CD4-positive, alpha-beta T cell treated with Interleukin-17A for 4 hours (primary cell): Measurements from ENCODE around the gene LURAP1L.
"Not testable (repeated sequence)": the region's sequence is repeated elsewhere in the genome, so short reads cannot be mapped to it uniquely, and the experiment has no call there.

Experiments
- DNase-seq: peaks from one replicate; pipeline ENCODE4 v3.0.0-alpha.2; 2020; ENCODE audit warnings: mixed read lengths

Gene LURAP1L

DNA sequence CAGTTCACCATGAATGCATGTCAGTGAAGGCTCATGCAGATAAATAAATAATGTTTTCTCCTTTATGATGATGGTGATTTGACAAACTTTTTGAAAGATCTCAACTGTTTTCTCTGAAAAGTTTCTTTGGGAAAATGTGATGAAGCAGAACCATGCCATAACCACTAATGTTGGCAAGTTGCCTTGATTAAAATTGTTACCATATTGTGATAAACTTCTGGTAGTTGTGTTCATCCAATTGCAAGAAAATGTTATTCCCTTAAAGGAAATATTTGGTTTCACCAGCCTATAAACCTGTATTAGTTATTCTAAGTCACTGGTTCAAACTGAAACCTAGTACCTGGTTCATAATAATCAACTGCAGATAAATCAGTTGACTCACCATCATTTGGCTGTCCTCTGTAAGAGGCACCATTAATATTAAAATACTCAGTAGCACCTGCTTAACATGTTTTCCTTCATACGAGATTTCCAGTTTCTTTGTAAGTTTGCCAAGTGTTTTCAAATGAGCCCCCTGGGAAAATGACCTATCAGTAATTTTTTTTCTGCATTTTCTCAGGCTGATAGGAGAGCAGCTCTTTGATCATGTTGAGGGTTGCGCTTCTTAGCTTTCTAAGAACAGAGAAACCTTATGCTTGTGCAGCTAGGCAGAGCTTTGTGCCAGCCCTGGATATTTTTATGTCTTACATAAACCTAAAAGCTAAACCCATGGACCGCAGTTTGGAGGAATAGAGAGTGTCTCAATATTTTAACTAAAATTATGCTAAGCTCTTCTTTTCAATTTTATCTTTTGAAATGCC is 88.0 kb downstream of the LURAP1L start:
- DNase-seq: no peak

DNA sequence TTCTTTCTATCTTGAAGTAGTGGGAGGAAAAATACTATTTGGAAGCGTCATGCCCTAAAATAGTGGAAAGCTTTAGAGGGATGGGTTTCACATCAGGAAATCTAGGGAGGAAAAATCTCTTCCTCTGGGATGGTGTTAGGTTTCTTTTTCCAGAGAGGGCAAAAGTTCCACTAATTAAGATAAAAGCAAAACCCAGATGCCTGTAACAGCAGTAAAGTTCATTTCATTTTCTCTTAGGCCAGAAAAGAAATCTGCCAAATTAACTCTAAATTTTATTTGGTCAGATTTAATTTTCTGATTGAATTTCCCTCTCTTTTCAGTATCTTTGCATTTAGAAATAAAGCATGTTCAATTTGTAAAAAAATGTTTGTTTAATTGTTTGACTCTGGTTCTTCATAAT is 88.8 kb downstream of the LURAP1L start:
- no peak for DNase-seq

GRCh38 chr9:12865380-12865779 is 90.6 kb downstream of the LURAP1L start:
- not testable (repeated sequence) for DNase-seq
